Stimulated activated CD4-positive, alpha-beta T cell treated with anti-CD3 and anti-CD28 coated beads, Interleukin-12 subunit alpha, Interleukin-12 subunit beta, amount 100 ng/mL, for 4 hours (primary cell): ENCODE results near the gene GAS2L1.
A peak's percentile ranks its signal among the peaks of the same experiment; 100 is the strongest.

Experiments used
- DNase-seq: peaks from one replicate; pipeline ENCODE4 v3.0.0-alpha.2; 2020

GAS2L1 gene

DNA sequence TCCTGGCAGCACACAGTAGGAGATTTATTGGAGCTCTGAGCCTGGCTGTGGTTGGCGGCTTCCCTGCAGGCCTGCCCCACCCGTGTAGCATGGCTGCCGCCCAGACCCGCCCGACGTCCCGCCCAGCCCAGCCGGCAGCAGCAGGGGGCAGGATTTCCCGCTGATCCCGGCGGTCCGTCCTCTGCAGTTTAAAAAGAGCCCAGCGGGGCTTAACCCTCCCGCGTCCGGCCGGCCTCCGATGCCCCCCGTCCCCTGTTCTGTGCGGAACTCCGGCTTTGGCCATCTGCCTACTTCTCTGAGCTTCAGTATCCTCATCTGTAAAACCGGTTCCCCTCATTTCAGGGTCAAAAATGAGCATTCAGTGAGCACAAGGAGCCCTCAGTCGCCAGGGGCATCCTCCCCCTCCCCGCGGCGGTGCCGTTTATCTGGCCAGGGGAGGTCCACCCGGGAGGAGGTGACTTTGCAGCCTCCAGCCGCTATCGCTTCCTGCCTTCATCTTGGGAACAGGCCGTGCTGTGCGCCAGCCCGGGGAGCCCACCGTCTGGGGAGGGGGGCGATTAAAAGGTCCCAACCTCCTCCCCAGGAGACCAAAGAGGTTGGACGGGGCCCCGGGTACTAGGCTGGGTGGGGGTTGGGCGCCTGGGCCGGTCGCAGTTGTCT is at the start of gene GAS2L1:
Gene GAS2L1, plus strand, starts transcription at position 476 of the 660 bp plus-strand sequence. CDS start 1,456 bp downstream, outside the sequence.
- DNase-seq = peak; percentile 30

DNA sequence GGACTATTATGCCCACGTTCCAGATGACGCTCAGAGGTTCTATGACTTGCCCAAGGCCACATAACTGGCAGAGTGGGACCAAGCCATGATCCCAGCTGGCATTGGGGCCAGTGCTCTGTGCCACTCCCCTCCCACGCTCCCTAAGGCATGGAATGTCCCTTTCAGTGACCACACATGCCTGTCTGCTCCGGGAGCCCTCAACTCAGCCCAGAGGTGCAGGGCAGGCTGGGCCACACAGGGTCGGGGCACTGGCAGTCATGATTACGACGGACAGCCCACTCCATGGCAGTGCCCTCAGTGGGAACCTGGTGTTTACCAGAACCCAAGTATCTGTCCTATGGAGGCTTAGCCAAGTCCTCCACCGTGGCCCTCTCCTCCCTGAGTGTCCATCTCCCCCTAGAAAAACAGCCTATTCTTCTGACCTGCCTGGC is 48.7 kb upstream of the GAS2L1 start:
- DNase-seq = no peak

DNA sequence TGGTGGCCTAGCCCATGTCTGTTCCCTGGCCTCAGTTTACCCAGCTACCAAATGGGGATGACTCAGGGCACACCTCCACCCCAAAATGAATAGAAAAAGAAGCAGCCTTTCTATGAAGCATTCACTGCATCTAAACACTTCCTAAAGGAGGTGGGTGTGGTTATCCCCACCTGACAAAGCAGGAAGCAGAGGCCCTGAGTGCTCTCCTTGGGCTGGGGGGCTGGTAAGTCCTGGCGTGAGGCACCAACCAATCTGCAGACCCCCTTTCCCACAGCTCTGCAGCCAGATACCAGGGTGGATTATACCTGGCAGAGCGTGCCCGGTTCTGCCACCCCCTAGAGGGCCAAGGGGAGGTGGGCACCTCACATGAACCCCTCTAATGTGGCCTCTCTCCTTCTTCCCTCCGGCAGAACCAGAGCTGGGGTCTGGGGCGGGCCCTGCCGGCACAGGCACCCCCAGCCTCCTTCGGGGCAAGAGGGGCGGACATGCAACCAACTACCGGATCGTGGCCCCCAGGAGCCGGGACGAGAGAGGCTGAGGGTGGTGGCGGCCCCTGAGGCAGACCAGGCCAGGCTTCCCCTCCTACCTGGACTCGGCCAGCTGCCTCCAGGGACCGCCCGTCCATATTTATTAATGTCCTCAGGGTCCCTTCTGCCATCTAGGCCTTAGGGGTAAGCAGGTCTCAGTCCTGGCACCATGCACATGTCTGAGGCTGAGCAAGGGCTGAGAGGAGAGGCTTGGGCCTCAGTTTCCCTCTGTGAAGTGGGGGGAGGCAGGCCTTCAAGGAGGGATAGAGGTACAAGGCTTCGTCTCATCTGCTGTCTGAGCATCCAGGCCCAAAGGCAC is 47.8 kb upstream of the GAS2L1 start:
- DNase-seq = no peak

DNA sequence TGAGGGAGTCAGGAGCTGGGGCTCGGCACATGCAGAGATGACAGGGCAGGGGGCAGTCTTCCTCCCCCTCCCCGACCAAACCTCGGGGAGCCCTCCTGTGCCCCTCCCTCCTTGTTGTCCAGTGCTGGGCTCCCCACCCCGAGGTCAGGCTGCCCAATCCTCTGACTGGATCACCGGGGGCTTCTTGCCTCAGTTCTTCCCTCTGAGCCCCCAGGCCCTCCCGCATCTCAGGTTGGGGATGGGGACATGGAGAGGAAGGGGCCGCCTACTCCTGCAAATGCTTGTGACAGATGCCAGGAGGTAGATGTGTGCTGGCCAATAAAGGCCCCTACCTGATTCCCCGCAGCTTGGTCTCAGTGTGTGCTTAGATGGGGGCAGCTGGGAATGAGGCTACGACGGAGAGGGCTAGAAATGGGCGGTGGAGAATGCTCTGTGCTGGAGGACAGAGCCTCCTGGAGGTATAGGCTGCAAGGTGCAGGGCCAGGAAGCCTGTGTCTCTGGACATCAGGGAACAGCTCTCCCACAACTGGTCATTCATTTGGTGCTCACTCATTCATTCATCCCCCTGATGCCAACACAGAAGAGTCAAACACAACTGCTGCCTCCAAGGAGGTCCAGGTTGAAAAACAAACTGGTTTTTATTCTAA is 47.1 kb upstream of the GAS2L1 start:
- no peak for DNase-seq

DNA sequence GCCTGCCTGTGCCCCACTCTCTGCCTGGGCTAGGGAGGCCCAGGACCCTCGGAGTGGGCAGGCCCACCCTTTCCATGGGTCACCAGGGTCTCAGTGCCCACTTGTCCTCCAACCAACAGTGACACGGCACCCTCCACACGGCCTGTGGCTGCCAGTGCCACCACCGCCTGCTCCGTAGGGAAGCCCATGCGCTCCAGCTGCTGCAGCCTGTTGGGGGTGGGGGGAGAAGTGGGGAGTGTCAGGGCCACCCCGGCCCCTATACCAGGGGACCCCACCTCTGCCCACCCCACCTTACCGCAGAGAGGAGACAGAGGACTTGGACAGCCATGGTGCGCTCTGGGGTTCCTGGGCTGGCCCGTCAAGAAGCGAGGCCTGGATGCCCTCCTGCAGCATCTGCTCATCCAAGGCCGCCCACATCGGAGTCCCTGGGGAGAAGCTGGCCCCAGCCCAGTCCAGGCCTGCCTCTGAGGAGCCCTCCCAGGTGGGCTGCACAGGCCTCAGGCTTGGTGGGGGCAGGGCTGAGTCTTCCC is 46.4 kb upstream of the GAS2L1 start:
- DNase-seq = no peak

DNA sequence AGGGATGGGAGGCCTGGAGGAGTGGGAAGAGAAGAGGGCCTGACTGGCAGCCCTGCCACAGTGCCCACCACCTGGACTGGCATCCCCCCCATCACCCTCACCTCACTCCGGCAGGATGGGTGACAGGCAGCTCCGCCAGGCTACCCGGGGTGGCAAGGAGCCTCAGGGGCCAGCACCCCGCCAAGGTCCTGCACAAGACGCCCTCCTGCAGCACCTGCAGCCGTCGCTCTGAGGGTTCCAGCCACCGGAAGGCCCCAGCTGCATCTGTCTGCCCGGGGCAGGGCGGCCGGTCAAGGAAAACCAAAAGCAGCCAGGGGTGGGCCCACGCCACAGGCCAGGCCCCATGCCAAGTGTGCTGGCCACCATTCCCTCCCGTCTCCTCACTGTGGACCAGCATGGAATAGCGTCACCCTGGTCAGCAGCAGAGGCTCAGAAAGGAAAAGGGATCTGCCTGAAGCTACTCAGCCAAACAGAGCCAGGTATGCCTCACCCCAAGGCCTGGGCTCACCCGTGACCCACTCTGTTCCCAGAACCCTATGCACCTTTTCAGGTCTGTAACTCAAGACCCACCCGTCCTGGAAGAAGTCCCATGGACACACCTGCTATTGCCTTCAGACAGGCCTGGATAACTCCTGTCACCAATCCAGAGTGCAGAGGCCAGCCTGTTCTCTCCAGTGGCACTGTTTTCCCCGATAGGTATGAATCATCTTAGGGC is 45.7 kb upstream of the GAS2L1 start:
- DNase-seq = no peak

DNA sequence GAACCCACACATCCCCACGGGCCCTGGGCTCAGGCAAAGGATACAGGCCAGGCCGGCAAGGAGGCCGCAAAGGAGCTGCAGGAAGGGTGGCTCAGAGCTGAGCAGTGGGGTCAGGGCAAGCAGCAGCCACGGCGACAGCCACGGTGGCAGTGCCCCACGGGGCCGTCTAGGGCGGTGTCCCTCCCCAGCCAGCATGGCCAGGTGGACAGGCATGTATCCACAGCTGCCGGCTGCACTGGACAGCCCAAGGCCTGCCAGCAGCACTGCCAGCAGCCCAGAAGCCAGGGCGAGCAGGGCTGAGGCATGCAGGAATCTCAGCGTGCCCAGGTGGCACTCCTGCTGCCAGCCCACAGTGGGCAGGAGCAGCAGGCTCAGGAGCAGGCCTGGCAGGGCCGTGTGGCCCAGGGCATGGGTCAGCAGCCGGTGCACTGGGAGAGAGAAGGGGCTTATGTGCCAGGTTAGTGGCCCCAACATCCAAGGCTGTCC is 42.6 kb upstream of the GAS2L1 start:
- DNase-seq = no peak

DNA sequence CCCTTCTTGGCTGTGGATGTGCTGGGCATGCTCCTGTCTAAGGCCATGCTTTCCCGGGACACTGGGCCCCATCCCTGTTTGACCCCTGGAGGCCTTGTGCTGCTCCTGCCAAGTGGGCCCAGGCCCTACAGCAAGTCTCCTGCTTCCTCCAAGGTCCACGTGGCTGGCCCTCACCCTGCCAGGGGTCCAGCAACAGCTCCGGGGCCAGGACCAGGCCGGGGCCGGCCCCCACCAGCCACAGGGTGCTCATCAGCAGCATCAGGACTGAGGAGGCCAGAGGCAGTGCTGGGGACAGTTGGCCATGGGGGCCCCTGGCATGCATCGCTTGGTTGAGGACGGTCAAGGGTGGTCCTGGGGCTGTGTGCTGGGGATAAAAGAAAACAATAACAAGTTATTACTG is 41.1 kb upstream of the GAS2L1 start:
- no peak for DNase-seq

DNA sequence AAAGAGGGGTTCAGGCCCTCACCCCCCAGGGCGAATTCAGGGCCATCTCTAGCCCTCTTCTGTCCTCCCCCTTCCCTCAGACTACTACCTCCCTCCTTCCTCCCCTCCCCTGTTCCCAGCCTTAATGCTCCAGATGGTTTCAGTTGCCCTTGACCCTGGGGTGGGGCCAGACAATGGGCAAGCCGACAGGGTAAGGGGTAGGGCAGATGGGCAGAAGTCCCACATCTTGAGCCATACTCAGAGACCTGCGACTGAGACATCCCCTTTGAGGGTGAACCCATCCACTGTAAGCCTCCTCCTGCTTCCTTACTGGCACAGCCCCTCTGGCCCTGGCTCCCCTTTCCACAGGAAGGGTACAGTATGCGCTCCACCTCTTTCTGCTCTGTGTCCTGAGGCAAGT is 40.5 kb upstream of the GAS2L1 start:
- DNase-seq = no peak

DNA sequence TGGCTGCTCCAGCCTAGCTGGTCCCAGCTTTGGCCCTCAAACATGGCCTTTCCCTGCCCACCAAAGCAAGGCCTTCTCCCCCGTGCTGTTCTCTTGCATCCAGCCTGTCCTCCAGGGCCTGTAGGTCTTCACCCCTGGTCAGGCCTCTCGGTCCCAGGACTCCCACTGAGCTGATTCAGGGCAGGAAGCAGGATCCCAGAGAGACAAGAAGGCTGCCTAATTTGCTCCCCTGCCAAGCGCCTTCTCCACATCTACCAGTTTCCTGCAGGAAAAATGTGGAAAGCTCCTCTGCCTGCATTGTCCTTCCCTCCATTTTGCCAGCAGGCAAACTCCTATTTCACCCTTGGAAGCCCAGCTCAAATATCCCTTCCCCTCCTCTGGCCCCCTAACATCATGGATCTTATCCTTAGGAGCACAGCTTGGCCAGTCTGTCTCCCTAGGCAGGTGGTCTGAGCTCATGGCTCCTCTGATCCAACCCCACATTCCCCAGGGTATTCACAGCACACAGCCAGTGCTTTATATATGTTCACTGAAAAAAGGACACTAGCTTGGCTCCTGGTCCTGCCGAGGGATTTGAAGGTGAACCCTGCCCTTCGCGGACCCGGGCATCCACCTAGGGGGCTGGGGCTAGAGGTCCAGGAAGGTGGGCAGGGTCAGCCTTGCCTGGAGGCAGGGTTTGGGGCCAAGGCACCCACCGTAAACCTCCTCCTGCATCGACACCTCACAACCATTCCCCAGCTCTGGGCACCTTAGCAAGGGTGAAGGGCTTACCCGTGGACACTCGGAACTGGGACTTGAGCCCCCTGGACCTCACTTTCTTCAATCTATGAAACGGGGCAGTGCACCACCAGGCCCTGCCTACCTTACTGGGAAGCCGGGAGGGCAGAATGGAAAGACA is 39.6 kb upstream of the GAS2L1 start:
- DNase-seq = no peak

DNA sequence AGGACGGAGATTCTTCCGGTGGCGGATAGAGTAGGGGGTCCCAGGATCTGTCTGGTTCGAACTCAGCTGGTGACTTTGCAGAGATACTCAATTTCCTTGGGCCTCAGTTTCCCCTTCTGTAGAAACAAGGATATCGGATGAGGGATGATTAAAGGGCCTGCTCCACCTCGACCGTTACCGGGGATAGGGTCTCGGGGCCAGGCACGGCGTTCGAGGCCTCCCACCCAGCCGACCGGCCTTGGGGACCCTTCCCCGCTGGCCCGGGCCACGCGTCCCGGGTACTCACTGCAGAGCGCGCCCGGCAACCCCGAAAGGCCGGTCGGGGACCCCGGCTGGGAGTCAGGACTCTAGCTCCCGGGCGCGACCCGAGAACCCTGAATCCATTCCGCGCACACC is 39.0 kb upstream of the GAS2L1 start:
- DNase-seq = no peak

DNA sequence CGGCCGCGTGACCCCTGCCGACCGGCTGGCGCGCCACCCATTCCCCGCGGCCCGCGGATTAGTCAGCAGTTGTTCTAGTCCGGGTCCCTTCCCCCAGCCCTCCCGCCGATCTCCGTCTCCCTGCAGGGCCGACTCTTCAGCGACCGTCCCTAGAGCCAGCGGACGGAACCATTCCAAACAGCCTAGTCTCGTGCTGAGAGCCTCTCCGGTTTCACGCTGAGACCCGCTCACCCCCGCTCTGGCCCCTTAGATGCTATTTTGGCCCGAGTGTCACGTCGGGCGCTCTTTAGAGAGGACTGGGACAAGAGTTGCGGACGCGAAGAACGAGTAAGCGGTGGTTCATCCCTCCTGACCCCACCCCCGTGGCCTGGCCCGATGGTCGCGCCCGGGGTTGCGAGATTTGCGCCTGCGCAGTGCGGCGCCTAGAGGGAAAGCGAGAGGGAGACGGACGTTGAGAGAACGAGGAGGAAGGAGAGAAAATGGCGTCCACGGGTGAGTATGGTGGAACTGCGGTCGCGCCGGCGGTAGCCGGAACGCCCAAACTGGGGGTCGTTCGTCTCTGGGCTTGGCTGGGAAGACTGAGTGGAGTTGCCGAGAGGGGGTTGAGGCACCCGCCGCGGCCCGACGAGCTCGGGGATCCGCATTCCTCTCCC is 38.5 kb upstream of the GAS2L1 start, which contains the start of the genes EWSR1 and RHBDD3:
Gene EWSR1, plus strand, starts transcription at position 411 of the 653 bp plus-strand sequence. Its CDS starts 69 bp downstream, at position 480.
Gene RHBDD3, minus strand, starts transcription at position 124 of the 653 bp plus-strand sequence. CDS start 2,355 bp downstream, outside the sequence.
- peak; percentile 97 for DNase-seq

DNA sequence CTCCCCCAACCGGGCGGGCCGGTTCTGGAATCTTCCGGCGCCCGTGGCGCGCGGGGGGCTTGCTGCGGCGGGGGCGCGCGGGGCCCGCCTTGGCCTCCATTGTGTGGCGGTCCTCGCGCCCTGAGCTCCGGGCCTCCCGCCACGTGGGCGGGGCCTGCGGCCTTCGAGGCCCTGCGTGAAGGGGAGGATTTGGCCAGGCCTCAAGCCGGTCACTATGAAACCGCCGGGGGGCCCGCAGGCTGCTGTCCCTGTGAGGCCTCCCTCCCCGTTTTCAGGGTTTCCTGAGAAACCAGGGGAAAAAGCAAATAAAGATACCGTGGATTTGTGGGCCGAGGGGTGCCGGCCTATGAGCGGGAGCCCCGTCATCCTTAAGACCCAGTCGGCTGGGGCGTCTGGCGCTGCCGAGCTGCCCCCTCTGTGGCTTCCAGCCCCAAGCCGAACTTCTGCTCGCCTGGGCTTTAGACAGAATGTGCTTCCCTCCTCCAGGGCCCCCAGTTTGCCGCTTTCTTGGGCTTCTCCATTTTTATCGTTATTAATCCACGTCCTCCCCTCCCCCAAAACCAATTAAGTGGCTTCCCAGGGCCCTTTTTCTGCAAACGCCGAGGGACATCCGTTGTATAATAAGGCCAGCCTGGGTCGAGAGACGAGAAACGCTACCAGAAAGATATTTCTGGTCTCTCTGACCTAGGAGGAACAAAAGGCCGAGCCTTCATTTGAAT is 37.8 kb upstream of the GAS2L1 start:
- peak; percentile 31 for DNase-seq

DNA sequence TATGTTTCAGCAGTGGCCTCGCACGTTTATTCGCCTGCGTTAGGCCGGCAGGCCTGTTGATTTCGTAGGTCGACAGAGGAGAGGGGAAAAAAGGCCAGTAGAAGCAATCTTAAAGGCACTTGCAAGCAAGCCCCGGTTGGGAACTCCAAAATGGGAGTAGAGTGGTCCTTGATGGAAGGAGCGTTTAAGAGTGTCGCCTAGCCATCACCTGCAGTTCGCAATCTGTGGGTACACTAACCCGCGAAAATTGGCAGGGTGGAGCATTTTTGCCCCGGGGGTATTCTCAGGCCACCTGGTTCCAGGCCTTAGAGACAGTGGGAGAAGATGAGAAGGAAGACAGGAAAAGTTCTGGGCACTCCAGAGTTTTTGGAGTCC is 37.2 kb upstream of the GAS2L1 start:
- no peak for DNase-seq

DNA sequence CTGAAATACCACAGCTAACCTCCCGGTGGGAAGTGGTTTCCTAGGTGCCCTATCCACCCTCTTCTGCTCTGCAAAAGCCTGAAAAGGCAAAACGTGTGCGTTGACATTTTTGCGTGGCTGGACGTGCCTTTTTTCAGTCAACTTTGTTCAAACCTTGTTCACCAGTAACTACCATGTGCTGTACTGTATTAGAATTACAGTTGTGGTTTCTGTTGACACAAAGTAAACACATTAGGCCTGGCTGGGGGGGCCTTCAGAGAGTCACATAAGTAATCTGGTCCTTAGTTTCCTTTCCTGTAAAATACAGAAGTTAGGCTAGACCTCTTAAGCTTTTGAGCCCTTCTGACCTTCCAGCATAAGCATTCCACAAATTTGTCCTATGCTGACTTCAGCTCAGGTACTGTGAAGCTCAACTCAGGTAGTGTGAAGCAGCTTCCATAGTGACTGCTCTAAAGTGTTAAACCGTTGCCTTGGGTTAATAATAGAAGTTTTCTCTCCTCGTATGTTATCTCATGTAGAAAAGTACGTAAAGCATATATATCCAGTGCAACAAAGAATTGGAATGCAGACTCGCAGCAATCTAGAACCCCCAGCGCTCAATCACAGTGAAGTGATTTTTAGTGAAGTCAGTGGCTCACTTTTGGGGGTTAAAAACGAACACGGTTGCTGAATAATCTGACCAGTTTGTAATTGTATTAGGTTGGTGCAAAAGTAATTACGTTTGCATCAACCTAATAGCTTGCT is 36.5 kb upstream of the GAS2L1 start:
- DNase-seq = no peak

DNA sequence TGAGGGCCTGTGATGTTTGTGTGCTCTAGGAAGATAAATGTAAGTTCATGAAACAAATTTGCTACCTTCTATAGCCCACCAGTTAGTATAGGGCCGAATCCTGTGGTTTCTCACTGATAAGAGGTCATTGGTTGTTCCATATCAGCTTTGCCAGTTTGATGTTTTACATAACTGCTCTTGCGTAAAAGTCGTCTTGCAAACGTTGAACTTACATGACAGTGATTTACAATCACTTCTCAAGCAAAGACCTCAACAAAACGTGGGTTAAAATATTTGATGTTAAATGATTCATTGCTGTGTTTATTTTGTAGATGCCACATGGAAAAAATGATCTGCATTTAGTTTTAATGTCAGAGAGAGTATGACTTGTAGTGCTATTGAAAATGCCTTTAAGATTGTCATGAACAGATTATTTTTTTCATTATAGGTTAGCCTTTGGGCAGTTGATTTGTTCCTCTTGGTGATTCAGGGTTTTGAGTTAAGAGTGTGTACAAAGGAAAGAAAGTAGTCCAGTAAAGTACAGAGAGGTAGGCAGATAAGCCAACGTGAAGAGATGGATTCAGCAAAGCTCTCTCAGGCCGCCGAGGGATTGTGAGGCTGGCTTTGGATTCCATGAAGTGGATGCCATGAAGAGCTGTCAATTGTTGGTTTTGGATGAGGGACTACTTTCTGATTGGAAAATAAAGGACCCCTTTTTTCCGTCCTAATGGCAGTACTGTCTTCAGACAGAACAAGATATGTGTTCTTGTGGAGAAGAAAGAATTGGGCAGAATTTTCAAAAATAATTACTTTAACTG is 35.8 kb upstream of the GAS2L1 start:
- no peak for DNase-seq

DNA sequence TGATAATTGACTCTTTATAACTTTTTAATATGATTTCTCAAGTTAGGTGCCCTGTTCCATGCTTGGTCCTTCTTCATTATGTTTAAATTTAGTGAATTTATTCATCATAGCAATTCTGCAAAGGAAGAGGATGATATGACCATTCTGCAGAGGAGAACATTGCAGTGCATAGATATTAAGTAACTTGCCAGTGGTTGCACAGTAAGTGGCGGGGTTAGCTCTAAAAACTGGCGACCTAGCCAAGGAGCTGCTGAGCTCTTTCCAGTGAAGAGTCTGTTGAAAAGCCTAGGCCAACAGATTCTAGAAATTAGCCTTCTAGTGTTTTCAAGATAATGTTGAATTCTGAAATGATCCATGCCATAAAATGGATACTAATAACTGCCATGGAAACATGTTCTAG is 33.8 kb upstream of the GAS2L1 start:
- DNase-seq = no peak

DNA sequence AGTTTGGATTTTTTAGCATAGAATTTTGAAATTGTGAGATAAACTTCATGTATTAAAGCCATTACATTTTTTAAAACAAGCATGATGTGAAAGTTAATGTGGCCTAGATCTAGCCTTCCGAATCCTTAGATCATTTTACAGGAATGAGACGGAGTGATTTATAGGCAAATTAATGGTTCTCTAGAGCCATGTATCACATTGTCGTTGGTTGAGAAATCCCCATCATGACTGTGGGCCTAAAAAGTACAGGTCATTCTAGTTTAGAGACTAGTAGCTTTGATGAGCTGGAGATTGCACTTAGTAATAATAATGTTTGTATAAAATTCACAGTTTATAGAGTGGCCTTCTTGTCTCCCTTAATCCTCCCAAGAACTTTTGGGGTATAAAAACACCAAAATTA is 31.3 kb upstream of the GAS2L1 start:
- no peak for DNase-seq
